ENCODE results near the gene TCTA.

TCTA gene

DNA sequence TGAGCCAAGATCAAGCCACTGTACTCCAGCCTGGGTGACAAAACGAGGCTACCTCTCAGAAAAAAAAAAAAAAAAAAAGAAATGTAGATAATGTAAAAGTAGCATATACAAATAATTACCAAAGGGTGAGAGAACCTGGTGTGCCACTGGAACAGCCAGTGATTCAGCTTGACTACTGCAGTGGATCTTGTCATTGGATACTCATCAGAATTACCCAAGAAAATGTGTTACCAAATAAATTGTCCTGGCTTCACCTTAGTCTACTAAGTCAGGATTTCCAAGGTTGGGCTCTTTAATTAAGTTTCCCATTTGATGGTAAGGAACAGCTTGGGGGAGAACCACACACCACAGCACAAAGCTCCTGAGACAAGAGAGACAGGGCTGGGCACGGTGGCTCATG is 15.4 kb downstream of the TCTA start:
- no peaks in the 10 kb centered on the region for H3K79me2 ChIP-seq (ENCODE audit: insufficient read depth, low read length)
- H3K4me3 ChIP-seq (ENCODE audit: low read depth, low read length, poor library complexity, severe bottlenecking), result no peak overlapping the region
- no peaks in the 10 kb centered on the region for H3K9me2 ChIP-seq (ENCODE audit: low read depth, low read length)
- no peaks in the 10 kb centered on the region for H3K9me3 ChIP-seq (ENCODE audit: low read length)
- no peak overlapping the region for H2AFZ ChIP-seq (ENCODE audit: low read length)
- peaks cover 17% of the 10 kb centered on the region for H3K36me3 ChIP-seq (ENCODE audit: insufficient read depth, low read length)
- H3K4me2 ChIP-seq (ENCODE audit: low read length), result no peak overlapping the region
- H3K27ac ChIP-seq (ENCODE audit: low read depth, low read length, poor library complexity, severe bottlenecking), result no peak overlapping the region
- no peak overlapping the region for H3K9ac ChIP-seq (ENCODE audit: low read length)
- H4K20me1 ChIP-seq (ENCODE audit: insufficient read depth, low read length), result no peaks in the 10 kb centered on the region
- no peaks in the 10 kb centered on the region for H3F3A ChIP-seq (ENCODE audit: insufficient read depth, low read length)
- H3K27me3 ChIP-seq (ENCODE audit: insufficient read depth, low read length), result no peaks in the 10 kb centered on the region
- H3K4me1 ChIP-seq (ENCODE audit: insufficient read depth, low read length, severe bottlenecking), result peaks cover 17% of the 10 kb centered on the region
- TF ChIP-seq, protein P1, sequence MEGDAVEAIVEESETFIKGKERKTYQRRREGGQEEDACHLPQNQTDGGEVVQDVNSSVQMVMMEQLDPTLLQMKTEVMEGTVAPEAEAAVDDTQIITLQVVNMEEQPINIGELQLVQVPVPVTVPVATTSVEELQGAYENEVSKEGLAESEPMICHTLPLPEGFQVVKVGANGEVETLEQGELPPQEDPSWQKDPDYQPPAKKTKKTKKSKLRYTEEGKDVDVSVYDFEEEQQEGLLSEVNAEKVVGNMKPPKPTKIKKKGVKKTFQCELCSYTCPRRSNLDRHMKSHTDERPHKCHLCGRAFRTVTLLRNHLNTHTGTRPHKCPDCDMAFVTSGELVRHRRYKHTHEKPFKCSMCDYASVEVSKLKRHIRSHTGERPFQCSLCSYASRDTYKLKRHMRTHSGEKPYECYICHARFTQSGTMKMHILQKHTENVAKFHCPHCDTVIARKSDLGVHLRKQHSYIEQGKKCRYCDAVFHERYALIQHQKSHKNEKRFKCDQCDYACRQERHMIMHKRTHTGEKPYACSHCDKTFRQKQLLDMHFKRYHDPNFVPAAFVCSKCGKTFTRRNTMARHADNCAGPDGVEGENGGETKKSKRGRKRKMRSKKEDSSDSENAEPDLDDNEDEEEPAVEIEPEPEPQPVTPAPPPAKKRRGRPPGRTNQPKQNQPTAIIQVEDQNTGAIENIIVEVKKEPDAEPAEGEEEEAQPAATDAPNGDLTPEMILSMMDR (IDR thresholded peaks at IDR 0.05; ENCODE audit: low read length), result no peak
- TF ChIP-seq EZH2 (IDR thresholded peaks at IDR 0.05; ENCODE audit: borderline replicate concordance, low read length), result no peak

DNA sequence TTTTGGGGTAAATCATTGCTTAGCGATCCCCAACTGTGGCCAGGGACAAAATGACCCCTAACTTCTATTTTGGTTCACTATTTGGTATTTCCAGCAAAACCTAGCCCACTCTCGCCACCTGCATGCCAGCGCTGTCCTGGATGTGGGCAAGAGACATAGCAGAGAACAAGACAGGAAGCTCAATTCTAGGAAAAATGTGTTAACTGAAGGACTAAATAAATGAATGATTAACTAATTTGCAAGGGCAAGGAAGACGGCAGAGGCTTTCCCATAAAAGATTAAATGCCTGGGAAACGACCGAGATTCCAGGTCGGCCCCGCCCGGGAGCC is 16.5 kb downstream of the TCTA start:
- no peaks in the 10 kb centered on the region for H3K79me2 ChIP-seq (ENCODE audit: insufficient read depth, low read length)
- peak overlapping the region; percentile 70 for H3K4me2 ChIP-seq (ENCODE audit: low read length)
- TF ChIP-seq EZH2 (IDR thresholded peaks at IDR 0.05; ENCODE audit: borderline replicate concordance, low read length), result no peak
- TF ChIP-seq, protein P1 (IDR thresholded peaks at IDR 0.05; ENCODE audit: low read length), result no peak
- H2AFZ ChIP-seq (ENCODE audit: low read length), result no peak overlapping the region
- peaks cover 16% of the 10 kb centered on the region for H3K4me1 ChIP-seq (ENCODE audit: insufficient read depth, low read length, severe bottlenecking)
- H3K27ac ChIP-seq (ENCODE audit: low read depth, low read length, poor library complexity, severe bottlenecking), result peak overlapping the region; percentile 77
- H3F3A ChIP-seq (ENCODE audit: insufficient read depth, low read length), result no peaks in the 10 kb centered on the region
- no peaks in the 10 kb centered on the region for H3K9me3 ChIP-seq (ENCODE audit: low read length)
- H3K9me2 ChIP-seq (ENCODE audit: low read depth, low read length), result no peaks in the 10 kb centered on the region
- H3K36me3 ChIP-seq (ENCODE audit: insufficient read depth, low read length), result peaks cover 12% of the 10 kb centered on the region
- no peaks in the 10 kb centered on the region for H4K20me1 ChIP-seq (ENCODE audit: insufficient read depth, low read length)
- peak overlapping the region; percentile 75 for H3K9ac ChIP-seq (ENCODE audit: low read length)
- peak overlapping the region; percentile 67 for H3K4me3 ChIP-seq (ENCODE audit: low read depth, low read length, poor library complexity, severe bottlenecking)
- no peaks in the 10 kb centered on the region for H3K27me3 ChIP-seq (ENCODE audit: insufficient read depth, low read length)

- H3K9ac ChIP-seq (ENCODE audit: low read length), result no peak overlapping the region
- no peaks in the 10 kb centered on the region for H3K9me3 ChIP-seq (ENCODE audit: low read length)
- no peaks in the 10 kb centered on the region for H3K36me3 ChIP-seq (ENCODE audit: insufficient read depth, low read length)
- no peaks in the 10 kb centered on the region for H3K9me2 ChIP-seq (ENCODE audit: low read depth, low read length)
- no peak overlapping the region for H3K4me2 ChIP-seq (ENCODE audit: low read length)
- no peaks in the 10 kb centered on the region for H3K27me3 ChIP-seq (ENCODE audit: insufficient read depth, low read length)
- H3K27ac ChIP-seq (ENCODE audit: low read depth, low read length, poor library complexity, severe bottlenecking), result no peak overlapping the region
- no peak overlapping the region for H3K4me3 ChIP-seq (ENCODE audit: low read depth, low read length, poor library complexity, severe bottlenecking)
- H2AFZ ChIP-seq (ENCODE audit: low read length), result no peak overlapping the region
- no peaks in the 10 kb centered on the region for H4K20me1 ChIP-seq (ENCODE audit: insufficient read depth, low read length)
- peaks cover 3% of the 10 kb centered on the region for H3K4me1 ChIP-seq (ENCODE audit: insufficient read depth, low read length, severe bottlenecking)
- no peaks in the 10 kb centered on the region for H3K79me2 ChIP-seq (ENCODE audit: insufficient read depth, low read length)
- TF ChIP-seq, protein P1 (IDR thresholded peaks at IDR 0.05; ENCODE audit: low read length), result no peak
- TF ChIP-seq EZH2 (IDR thresholded peaks at IDR 0.05; ENCODE audit: borderline replicate concordance, low read length), result no peak
- H3F3A ChIP-seq (ENCODE audit: insufficient read depth, low read length), result no peaks in the 10 kb centered on the region
These were observed 22.5 kb downstream of the TCTA start for GRCh38 chr3:49434731-49435130.
